Measurements from ENCODE around the gene PSME4.

PSME4 gene

GRCh38 chr2:53970724-53971602 lies at the start of gene PSME4:
Gene PSME4, minus strand, starts transcription at chr2:53970993. Its CDS starts 209 bp downstream, at chr2:53970784.
- DNase-seq (ENCODE audit: low read depth in 2 of 2) = peak; percentile 90 to 91

GRCh38 chr2:54015798-54016699 lies 45.3 kb upstream of the PSME4 start:
- DNase-seq (ENCODE audit: low read depth in 2 of 2) = no peak

- no peak for DNase-seq (ENCODE audit: low read depth in 2 of 2)
Measured at GRCh38 chr2:54013996-54014395, 43.2 kb upstream of the PSME4 start.

- DNase-seq (ENCODE audit: low read depth in 2 of 2) = no peak
Measured at GRCh38 chr2:54012538-54013141, 41.8 kb upstream of the PSME4 start.

- DNase-seq (ENCODE audit: low read depth in 2 of 2) = no peak
Measured at GRCh38 chr2:54009549-54009948, 38.8 kb upstream of the PSME4 start.

GRCh38 chr2:54008439-54008838 lies 37.6 kb upstream of the PSME4 start:
- DNase-seq (ENCODE audit: low read depth in 2 of 2) = no peak

GRCh38 chr2:54000524-54000923 lies 29.7 kb upstream of the PSME4 start:
- no peak for DNase-seq (ENCODE audit: low read depth in 2 of 2)

- DNase-seq (ENCODE audit: low read depth in 2 of 2) = no peak
Measured at GRCh38 chr2:54000122-54000521, 29.3 kb upstream of the PSME4 start.

- DNase-seq (ENCODE audit: low read depth in 2 of 2) = no peak
Measured at GRCh38 chr2:53998834-53999233, 28.0 kb upstream of the PSME4 start.

GRCh38 chr2:53994818-53995808 lies 24.3 kb upstream of the PSME4 start:
- DNase-seq (ENCODE audit: low read depth in 2 of 2) = no peak

- no peak for DNase-seq (ENCODE audit: low read depth in 2 of 2)
Measured at GRCh38 chr2:53991948-53992347, 21.2 kb upstream of the PSME4 start.

- no peak for DNase-seq (ENCODE audit: low read depth in 2 of 2)
Measured at GRCh38 chr2:53989210-53989862, 18.5 kb upstream of the PSME4 start.

- DNase-seq (ENCODE audit: low read depth in 2 of 2) = no peak
Measured at GRCh38 chr2:53987336-53987921, 16.6 kb upstream of the PSME4 start.

GRCh38 chr2:53985646-53986045 lies 14.9 kb upstream of the PSME4 start:
- no peak for DNase-seq (ENCODE audit: low read depth in 2 of 2)

GRCh38 chr2:53969968-53970723 lies 647 bp downstream of the PSME4 start:
- DNase-seq (ENCODE audit: low read depth in 2 of 2) = peak in 1 of 2 donors; percentile 3

GRCh38 chr2:53969285-53969967 lies 1.4 kb downstream of the PSME4 start:
- DNase-seq (ENCODE audit: low read depth in 2 of 2) = no peak

- DNase-seq (ENCODE audit: low read depth in 2 of 2) = no peak
Measured at GRCh38 chr2:53964987-53965687, 5.7 kb downstream of the PSME4 start.
